Erythroblast (primary cell): ENCODE data around the gene DPEP3.

Source experiments
- GATA1 ChIP-seq: IDR thresholded peaks from 2 replicates; pipeline ENCODE4 v1.6.1; 2011; ENCODE audit warnings: low read depth, mild to moderate bottlenecking, control low read depth, low read length, moderate library complexity
- POLR2A ChIP-seq: IDR thresholded peaks from 2 replicates; pipeline ENCODE4 v1.6.1; 2011; ENCODE audit warnings: mild to moderate bottlenecking, low read length

- TF ChIP-seq POLR2A (no peak), GATA1 (no peak)
Measured at GRCh38 chr16:67971111-67971510, 9.2 kb downstream of the DPEP3 start.
